Measurements from ENCODE around the gene GPRC5C. TPM values are rescaled to one million over a fixed set of nuclear protein-coding genes. Genes with fewer than 3 reads are reported as not detected.

Gene GPRC5C
- total RNA-seq, 4 donors from 2014 or later = 12.6 to 23.6 (median 14.5) TPM

DNA sequence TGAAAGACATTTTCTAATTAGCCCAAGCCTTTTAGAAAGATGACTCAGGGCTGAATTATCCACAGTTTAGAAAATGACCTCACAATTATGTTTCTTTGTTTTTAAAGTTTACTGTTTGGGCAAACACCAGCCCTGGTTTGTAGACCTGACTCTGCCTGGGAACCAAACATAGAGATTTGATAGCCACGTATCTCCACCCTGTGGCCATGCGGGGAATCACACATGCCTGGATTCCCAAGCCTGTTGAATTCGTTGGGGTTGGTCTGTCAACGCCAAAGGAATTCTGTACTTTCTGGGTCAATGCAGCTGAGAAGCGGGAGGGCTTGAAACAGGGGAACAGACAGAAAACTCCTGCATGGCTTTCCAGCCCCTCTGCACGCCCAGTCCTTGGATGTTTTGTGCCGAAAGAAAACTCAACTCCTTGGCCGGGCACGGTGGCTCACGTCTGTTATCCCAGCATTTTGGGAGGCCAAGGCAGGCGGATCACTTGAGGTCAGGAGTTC is 61.5 kb downstream of the GPRC5C start:
- no peaks in the 10 kb centered on the region for H3K36me3 ChIP-seq
- WGBS = 32% methylated on average over 9 of the region's 11 CpGs
- H3K27ac ChIP-seq (replicated peaks in 1 of 4) = no peak overlapping the region
- no peaks in the 10 kb centered on the region for H3K4me1 ChIP-seq
- H3K9me3 ChIP-seq = no peaks in the 10 kb centered on the region
- TF ChIP-seq CTCF (IDR thresholded peaks at IDR 0.05) (peak; percentile 78 to 93 (median 84)), POLR2A (IDR thresholded peaks at IDR 0.05; ENCODE audit: low read depth) (no peak), POLR2AphosphoS5 (IDR thresholded peaks at IDR 0.05) (no peak), EP300 (IDR thresholded peaks at IDR 0.05) (no peak)
- H3K4me3 ChIP-seq = no peak overlapping the region
- H3K27me3 ChIP-seq = peaks cover 0 to 39% (median 0%) of the 10 kb centered on the region in 4 donors
- intact Hi-C loops (cut with DNase I) = no loop called here
- DNase-seq (ENCODE audit: extremely low spot score) = no peak

Small RNA genes lying within 50 kb of the gene (small RNA-seq; reads per million reads assigned to genes)
- gene RNA5SP448 = 0 reads per million in 3 donors

Other genes starting within 250 kb of the GPRC5C start
- 1,000 to 10,000 TPM in 2 of 4 donors, 100 to 1,000 TPM in 2; 445 to 1,296 (median 979) TPM for gene RPL38, start 228.4 kb upstream of the GPRC5C start, total RNA-seq
- 10 to 100 TPM in 1 of 4 donors, 1 to 10 TPM in 3; 5.8 to 11.3 (median 7.9) TPM for gene TTYH2, start 218.5 kb upstream of the GPRC5C start, total RNA-seq
- not detected for gene DNAI2, start 157.9 kb upstream of the GPRC5C start, total RNA-seq
- gene KIF19, start 105.9 kb upstream of the GPRC5C start, total RNA-seq = 1 to 10 TPM in 3 of 4 donors, under 1 TPM in 1; under 0.01 to 3.8 (median 1.3) TPM
- under 1 TPM in 1 of 4 donors, not detected in 3; 0.17 TPM for gene BTBD17, start 70.2 kb upstream of the GPRC5C start, total RNA-seq
- gene GPR142, start 64.6 kb upstream of the GPRC5C start, total RNA-seq = under 1 TPM in 3 of 4 donors, not detected in 1; 0.39 to 0.83 (median 0.40) TPM
- 1 to 10 TPM; 1.2 to 4.1 (median 2.4) TPM for gene CD300A, start 34.5 kb downstream of the GPRC5C start, total RNA-seq
- gene CD300LB, start 99.4 kb downstream of the GPRC5C start, total RNA-seq = under 1 TPM in 3 of 4 donors, not detected in 1; 0.17 to 0.83 (median 0.23) TPM
- 1 to 10 TPM in 3 of 4 donors, under 1 TPM in 1; 0.39 to 4.6 (median 1.6) TPM for gene CD300C, start 114.0 kb downstream of the GPRC5C start, total RNA-seq
- not detected for gene CD300H, start 135.4 kb downstream of the GPRC5C start, total RNA-seq
- not detected for gene CD300LD, start 160.2 kb downstream of the GPRC5C start, total RNA-seq
- 1 to 10 TPM in 1 of 4 donors, under 1 TPM in 3; 0.39 to 5.0 (median 0.62) TPM for gene CD300E, start 191.7 kb downstream of the GPRC5C start, total RNA-seq

Measured in esophagus muscularis mucosa (tissue), 4 donors.